GM18868 (cell line): Measurements from ENCODE around the gene IER3.
A peak's percentile ranks its signal among the peaks of the same experiment; 100 is the strongest.
"Not testable (repeated sequence)": the region's sequence is repeated elsewhere in the genome, so short reads cannot be mapped to it uniquely, and the experiment has no call there.

Experiments used
- ATAC-seq: cut with Tn5 transposase; IDR thresholded peaks from one replicate; pipeline ENCODE4 v1.9.1; 2021; ENCODE audit warnings: mild to moderate bottlenecking, moderate library complexity; ENCODE audit not compliant: unreplicated experiment

The IER3 gene

GRCh38 chr6:30725713-30726505, 18.4 kb downstream of the IER3 start:
- no peak for ATAC-seq

GRCh38 chr6:30724906-30725667, 19.3 kb downstream of the IER3 start:
- ATAC-seq, result no peak

- not testable (repeated sequence) for ATAC-seq
Observed at GRCh38 chr6:30723843-30724741, 20.3 kb downstream of the IER3 start.

- ATAC-seq, result not testable (repeated sequence)
Observed at GRCh38 chr6:30723159-30723842, 21.0 kb downstream of the IER3 start.

- no peak for ATAC-seq
Observed at GRCh38 chr6:30722280-30723112, 21.9 kb downstream of the IER3 start.

- ATAC-seq, result not testable (repeated sequence)
Observed at GRCh38 chr6:30722025-30722279, 22.4 kb downstream of the IER3 start.

- ATAC-seq, result peak; percentile 30
Observed at GRCh38 chr6:30721198-30722024, 22.9 kb downstream of the IER3 start.

- no peak for ATAC-seq
Observed at GRCh38 chr6:30720738-30721197, 23.6 kb downstream of the IER3 start.

GRCh38 chr6:30719791-30720737, 24.3 kb downstream of the IER3 start, which contains the start of gene TUBB:
TUBB (plus strand) TSS chr6:30720352; CDS start chr6:30720507, 155 bp downstream.
- peak; percentile 48 for ATAC-seq

GRCh38 chr6:30719356-30719755, 25.0 kb downstream of the IER3 start:
- ATAC-seq, result no peak

GRCh38 chr6:30717845-30718720, 26.3 kb downstream of the IER3 start:
- not testable (repeated sequence) for ATAC-seq

- peak; percentile 76 for ATAC-seq
Observed at GRCh38 chr6:30717129-30717844, 27.1 kb downstream of the IER3 start, which contains the start of gene MDC1. MDC1 (minus strand) TSS chr6:30717281; CDS start chr6:30715175, 2,106 bp downstream.

- ATAC-seq, result no peak
Observed at GRCh38 chr6:30716879-30717128, 27.5 kb downstream of the IER3 start.

- no peak for ATAC-seq
Observed at GRCh38 chr6:30714263-30714662, 30.1 kb downstream of the IER3 start.

- ATAC-seq, result no peak
Observed at GRCh38 chr6:30712441-30712945, 31.9 kb downstream of the IER3 start.

- no peak for ATAC-seq
Observed at GRCh38 chr6:30711758-30712380, 32.5 kb downstream of the IER3 start.
